T-helper 22 cell (primary cell): ENCODE data around the gene DERL3.

Source experiments
- DNase-seq: peaks from one replicate; pipeline ENCODE4 v3.0.0-alpha.2; 2020; ENCODE audit warnings: low read depth

DERL3 gene

DNA sequence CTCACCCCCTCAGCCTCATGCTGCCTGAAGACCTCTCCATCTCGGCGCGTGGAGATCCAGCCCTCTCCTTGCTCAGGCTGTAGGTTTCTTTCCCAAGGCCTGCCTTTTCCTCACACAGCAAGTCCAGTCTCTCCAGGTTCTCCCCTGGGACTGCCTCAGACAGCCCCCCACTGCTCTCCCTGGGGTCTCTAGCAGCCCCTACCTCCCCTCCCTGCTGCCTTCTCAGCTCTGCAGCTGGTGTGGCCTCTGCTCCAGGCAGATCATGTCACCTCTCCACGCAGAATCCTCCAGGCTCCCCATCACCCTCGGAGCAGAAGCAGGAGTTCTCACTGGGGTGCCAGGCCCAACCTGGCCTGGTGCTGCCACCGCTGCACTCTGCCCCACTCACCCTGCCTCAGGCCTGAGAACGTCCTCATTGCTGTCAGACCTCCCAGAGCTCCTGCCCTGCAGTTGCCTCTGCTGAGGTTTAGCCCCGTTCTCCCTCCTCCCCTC, 36.9 kb downstream of the DERL3 start:
- no peak for DNase-seq

DNA sequence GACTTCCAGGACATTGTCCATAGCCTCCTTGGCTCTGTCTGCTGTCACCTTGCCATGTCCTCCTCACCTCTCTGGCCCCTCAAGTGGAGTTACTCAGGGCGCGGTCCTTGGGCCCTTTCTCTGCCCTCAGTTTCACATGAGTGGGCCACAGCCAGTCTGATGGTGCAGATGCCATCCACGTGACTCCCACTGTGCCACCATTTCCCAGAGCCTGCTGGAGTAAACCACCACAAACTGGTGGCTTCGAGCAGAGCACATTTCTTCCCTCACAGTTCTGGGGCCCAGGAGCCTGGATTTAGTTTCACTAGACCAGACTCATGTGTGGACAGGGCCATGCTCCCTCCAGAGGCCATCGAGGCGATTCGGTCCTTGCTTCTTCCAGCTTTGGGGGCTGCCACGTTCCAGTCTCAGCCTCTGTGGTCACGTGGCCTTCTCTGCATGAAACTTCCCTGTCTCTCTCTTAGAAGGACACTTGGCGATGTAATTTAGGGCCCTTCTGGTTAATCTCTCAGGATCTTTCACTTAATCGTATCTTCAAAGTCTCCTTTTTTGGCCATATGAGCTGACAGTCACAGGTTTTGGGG, 37.5 kb downstream of the DERL3 start:
- no peak for DNase-seq

- no peak for DNase-seq
Measured at GRCh38 chr22:23800297-23801237, 38.2 kb downstream of the DERL3 start.

GRCh38 chr22:23796461-23796860, 42.3 kb downstream of the DERL3 start:
- no peak for DNase-seq

- no peak for DNase-seq
Measured at GRCh38 chr22:23793326-23793725, 45.5 kb downstream of the DERL3 start.

DNA sequence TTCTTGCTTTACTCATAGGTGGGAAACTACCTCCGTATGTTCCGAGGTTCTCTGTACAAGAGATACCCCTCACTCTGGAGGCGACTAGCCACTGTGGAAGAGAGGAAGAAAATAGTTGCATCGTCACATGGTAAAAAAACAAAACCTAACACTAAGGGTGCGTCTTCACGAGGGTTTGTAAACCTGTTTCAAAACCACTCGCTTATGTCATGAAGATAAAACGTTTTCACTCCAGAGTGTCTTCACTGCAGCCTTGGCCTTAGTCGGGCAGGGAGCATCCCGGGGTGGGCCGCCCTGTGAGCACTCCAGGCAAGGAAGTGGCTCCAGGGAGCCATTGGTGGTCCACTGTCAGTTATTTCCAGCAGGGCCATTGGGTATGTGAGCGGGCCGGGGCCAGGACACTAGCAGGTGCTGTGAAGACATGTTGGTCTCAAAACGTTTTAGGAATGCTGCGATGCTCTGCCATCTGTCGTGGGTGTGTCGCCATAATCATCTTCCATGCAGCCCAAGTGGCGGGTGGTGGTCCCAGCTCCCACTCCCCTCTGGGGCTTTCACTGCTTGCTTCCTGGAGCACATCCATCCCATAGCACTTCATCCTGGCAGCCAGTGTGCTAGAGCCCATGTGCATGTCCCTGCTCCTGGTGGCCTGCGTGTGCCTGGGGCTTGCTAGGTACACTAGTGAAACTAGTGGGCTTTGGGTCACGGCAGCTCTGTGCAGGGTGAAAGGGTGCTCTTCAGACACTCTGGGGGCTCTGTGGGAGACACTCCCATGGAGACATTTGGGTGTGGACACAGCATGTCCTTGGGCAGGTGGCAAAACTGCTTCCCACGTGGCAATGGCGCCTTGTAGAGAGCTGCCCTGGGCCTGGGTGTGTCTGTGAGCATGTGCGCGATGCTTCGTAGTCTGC, 46.8 kb downstream of the DERL3 start:
- DNase-seq, result no peak

GRCh38 chr22:23790819-23791737, 47.7 kb downstream of the DERL3 start:
- DNase-seq, result no peak

DNA sequence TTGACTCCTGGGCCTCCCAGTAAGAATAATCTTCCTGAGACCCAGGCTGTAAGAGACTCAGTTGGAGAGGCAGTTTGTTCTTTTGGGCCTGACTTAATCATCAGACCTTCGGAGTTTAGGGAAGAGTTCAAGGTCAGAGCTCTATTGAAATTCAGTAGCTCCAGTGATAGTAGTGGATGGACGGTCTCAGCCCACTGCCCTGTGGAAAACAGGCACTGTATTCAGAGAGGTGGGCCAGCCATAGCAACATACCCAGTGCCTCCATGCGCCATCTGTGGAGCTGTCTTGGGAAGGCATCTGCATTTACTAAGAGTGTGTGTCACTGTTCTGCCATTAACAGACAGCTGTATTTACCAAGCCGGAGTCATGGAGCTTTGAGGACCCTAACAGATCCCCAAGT, 49.2 kb downstream of the DERL3 start:
- DNase-seq, result no peak

DNA sequence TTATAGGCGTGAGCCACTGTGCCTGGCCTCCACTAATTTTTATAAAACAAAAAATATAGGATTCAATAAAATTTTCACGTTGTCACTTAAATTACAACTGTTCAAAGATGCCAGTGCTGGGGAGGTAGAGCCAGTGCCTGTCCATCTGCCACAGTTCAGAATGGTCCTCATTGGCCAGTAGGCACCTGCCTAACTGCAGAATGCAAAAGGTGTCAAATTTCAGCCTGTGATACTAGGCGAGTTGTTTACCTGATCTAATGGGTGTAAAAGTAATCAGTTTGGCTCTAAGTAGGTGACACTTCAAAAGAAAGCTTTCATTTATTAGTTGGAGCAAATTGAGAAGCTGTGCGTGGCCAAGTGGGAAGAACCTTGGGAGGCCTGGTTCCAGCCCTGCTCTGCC, 49.7 kb downstream of the DERL3 start:
- no peak for DNase-seq

- no peak for DNase-seq
Measured at GRCh38 chr22:23787910-23788309, 50.9 kb downstream of the DERL3 start.

- DNase-seq, result no peak
Measured at GRCh38 chr22:23787600-23787896, 51.3 kb downstream of the DERL3 start.

DNA sequence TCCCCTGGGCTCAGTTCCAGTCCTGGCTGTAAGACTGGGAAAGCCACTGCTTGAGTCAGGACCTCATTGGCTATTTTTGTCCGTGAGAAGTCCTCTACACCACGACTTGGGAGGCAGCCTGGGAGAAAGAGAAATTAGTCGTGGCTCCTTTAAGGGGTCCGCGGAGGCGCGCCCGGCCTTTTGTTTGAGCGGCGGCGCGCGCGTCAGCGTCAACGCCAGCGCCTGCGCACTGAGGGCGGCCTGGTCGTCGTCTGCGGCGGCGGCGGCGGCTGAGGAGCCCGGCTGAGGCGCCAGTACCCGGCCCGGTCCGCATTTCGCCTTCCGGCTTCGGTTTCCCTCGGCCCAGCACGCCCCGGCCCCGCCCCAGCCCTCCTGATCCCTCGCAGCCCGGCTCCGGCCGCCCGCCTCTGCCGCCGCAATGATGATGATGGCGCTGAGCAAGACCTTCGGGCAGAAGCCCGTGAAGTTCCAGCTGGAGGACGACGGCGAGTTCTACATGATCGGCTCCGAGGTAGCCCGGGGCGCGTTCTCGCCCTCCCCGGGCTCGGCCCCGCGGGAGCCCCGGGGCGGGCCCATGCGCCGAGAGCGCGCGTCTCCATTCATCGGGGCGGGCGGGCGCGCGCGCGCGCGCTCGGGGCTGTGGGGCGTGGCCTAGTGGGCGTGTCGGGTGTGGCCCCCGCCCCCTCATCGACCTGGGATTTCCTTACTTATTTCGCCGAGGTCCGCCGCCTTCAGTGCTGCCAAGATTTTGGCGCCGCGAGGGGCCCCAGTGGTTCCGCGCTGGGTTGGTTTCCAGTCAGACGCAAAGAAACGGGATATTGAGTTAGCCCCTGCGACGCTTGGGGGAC, 51.8 kb downstream of the DERL3 start, which contains the start of gene SMARCB1:
TSS of gene SMARCB1 (plus strand) at position 215 of the 848 bp plus-strand sequence. CDS start at position 419, 204 bp downstream.
- peak; percentile 78 for DNase-seq

GRCh38 chr22:23786261-23786710, 52.5 kb downstream of the DERL3 start:
- no peak for DNase-seq
